Left kidney (tissue), 2 donors: Measurements from ENCODE around the gene MEGF10. TPM values are rescaled to one million over a fixed set of nuclear protein-coding genes. Genes with fewer than 3 reads are reported as not detected.

ENCODE experiments used
- DNase-seq: peaks from one replicate; pipeline ENCODE4 v3.0.0-alpha.2; 2013
- polyA plus RNA-seq: library from polyadenylated mRNA; unstranded; fragments of 120-200 nt; gene quantifications from one replicate; pipeline ENCODE4 v1.2.1, GENCODE V29; 2013; ENCODE audit not compliant: insufficient read length

MEGF10 gene
- polyA plus RNA-seq, 1 donor: 1.1 TPM

- no peak for DNase-seq
These were observed 35.8 kb downstream of the MEGF10 start for GRCh38 chr5:127326431-127326830.

GRCh38 chr5:127326976-127327755 lies 36.6 kb downstream of the MEGF10 start:
- no peak for DNase-seq

- no peak for DNase-seq
These were observed 39.5 kb downstream of the MEGF10 start for GRCh38 chr5:127330116-127330515.

GRCh38 chr5:127331890-127332649 lies 41.5 kb downstream of the MEGF10 start:
- DNase-seq: no peak

- DNase-seq: no peak
These were observed 42.9 kb downstream of the MEGF10 start for GRCh38 chr5:127333483-127333882.

GRCh38 chr5:127335381-127335780 lies 44.8 kb downstream of the MEGF10 start:
- no peak for DNase-seq

- no peak for DNase-seq
These were observed 47.3 kb downstream of the MEGF10 start for GRCh38 chr5:127337876-127338275.

GRCh38 chr5:127338501-127338900 lies 47.9 kb downstream of the MEGF10 start:
- no peak for DNase-seq

- no peak for DNase-seq
These were observed 50.0 kb downstream of the MEGF10 start for GRCh38 chr5:127340606-127341005.

GRCh38 chr5:127342364-127342763 lies 51.8 kb downstream of the MEGF10 start:
- DNase-seq: no peak

GRCh38 chr5:127343313-127343712 lies 52.7 kb downstream of the MEGF10 start:
- no peak for DNase-seq

GRCh38 chr5:127343866-127344265 lies 53.3 kb downstream of the MEGF10 start:
- no peak for DNase-seq

GRCh38 chr5:127344931-127345330 lies 54.3 kb downstream of the MEGF10 start:
- DNase-seq: no peak

GRCh38 chr5:127351418-127351817 lies 60.8 kb downstream of the MEGF10 start:
- no peak for DNase-seq

GRCh38 chr5:127352068-127352467 lies 61.5 kb downstream of the MEGF10 start:
- DNase-seq: no peak

GRCh38 chr5:127353327-127353726 lies 62.7 kb downstream of the MEGF10 start:
- DNase-seq: no peak

- DNase-seq: no peak
These were observed 63.2 kb downstream of the MEGF10 start for GRCh38 chr5:127353796-127354195.

- peak; percentile 13 for DNase-seq
These were observed 64.7 kb downstream of the MEGF10 start for GRCh38 chr5:127355337-127355736.

- DNase-seq: no peak
These were observed 67.7 kb downstream of the MEGF10 start for GRCh38 chr5:127358284-127358683.

- no peak for DNase-seq
These were observed 68.1 kb downstream of the MEGF10 start for GRCh38 chr5:127358740-127359139.

GRCh38 chr5:127359502-127359901 lies 68.9 kb downstream of the MEGF10 start:
- DNase-seq: no peak

GRCh38 chr5:127363403-127363802 lies 72.8 kb downstream of the MEGF10 start:
- DNase-seq: no peak

GRCh38 chr5:127367029-127367428 lies 76.4 kb downstream of the MEGF10 start:
- DNase-seq: no peak
